ENCODE measurements around the gene NAT10. TPM values are rescaled to one million over a fixed set of nuclear protein-coding genes. Genes with fewer than 3 reads are reported as not detected.
"Not testable (repeated sequence)": the region's sequence is repeated elsewhere in the genome, so short reads cannot be mapped to it uniquely, and the experiment has no call there.

NAT10 gene
- total and polyA plus RNA-seq, 3 experiments from 2014 or later: 40.1 to 148 (median 143) TPM

DNA sequence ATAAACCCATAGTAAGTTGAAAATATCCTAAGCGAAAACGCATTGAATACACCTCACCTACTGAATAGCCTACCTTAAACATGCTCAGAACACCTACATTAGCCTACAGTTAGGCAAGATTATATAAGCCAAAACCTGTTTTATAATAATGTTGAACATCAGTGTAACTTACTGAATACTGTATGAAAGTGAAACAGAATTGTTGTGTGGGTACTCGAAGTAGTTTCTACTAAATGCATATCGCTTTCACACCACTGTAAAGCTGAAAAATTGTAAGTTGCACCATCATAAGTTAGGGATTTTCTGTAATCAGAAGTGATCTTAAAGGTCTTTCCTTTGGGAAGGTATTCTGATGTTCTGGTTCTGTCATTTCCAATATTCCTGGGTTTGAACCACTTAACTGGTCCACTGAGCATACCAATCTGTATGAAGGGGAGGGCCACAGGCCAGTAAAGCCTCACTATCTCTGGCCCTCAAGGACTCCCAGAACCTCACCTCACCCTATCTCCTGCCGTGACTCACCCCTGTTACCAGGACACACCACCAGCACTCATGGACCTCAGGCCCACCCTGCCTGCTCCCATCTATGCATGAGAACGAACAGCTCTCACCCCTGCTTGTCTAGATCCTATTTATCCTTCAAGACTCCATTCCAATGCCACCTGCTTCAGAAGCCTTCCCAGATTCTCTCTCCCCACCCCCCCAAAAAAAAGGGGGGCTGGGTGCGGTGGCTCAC lies 70.0 kb downstream of the NAT10 start:
- no peaks in the 10 kb centered on the region for H3K36me3 Mint-ChIP-seq
- Histone ChIP-seq H3K4me3 (ENCODE audit: low read length) (no peak overlapping the region), H3K27me3 (ENCODE audit: insufficient read depth, low read length, poor library complexity, severe bottlenecking) (no peaks in the 10 kb centered on the region), H3K36me3 (ENCODE audit: insufficient read depth, low read length) (no peaks in the 10 kb centered on the region), H3K4me1 (ENCODE audit: insufficient read depth, low read length) (no peaks in the 10 kb centered on the region), H3K9me3 (ENCODE audit: low read length) (no peaks in the 10 kb centered on the region), H3K27ac (ENCODE audit: low read depth, low read length) (no peak overlapping the region)
- no peak for DNase-seq
- no peaks in the 10 kb centered on the region for H3K9me3 Mint-ChIP-seq
- POLR2A ChIA-PET: no interaction called here
- peaks cover 0 to 12% (median 0%) of the 10 kb centered on the region in 3 donors for H3K4me1 Mint-ChIP-seq
- H3K27me3 Mint-ChIP-seq: peaks cover 7 to 8% of the 10 kb centered on the region in 2 donors
- CTCF ChIA-PET: interaction anchor here (1.0 to 7.7 kb wide), 14 partner anchors 10 to 198 kb away, joined by 3 to 113 read pairs (median 9); partner anchors contain the start of gene ABTB2
- peak overlapping the region in 1 of 8 donors; percentile 6 for H3K27ac Mint-ChIP-seq
- H3K4me3 Mint-ChIP-seq: no peak overlapping the region

DNA sequence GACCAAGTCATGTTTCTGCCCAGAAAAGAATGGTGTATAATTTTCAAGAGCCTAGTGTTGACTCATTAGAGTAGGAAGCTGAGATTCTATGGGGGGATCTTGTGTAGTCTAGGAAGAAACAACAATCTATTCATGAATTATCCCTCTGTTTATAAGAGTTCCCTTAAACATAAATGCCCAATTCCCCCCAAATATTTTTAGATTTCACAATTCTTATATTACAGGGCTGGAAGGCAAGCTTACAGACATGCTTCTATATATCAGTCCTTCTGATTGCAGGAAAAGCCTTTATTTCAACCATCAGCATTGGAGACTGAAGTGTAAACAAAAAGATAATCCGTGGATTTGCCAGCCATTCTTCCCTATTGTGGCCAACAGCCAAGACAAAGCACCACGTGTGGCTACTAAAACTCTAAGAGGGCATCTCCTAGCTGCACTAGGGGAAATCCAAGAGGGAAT lies 71.4 kb downstream of the NAT10 start:
- CTCF ChIA-PET: interaction anchor here (1.3 to 7.7 kb wide), 2 partner anchors 171 to 179 kb away, joined by 3 to 113 read pairs; partner anchors contain the start of gene ABTB2
- no peak overlapping the region for H3K27ac ChIP-seq (ENCODE audit: low read depth, low read length)
- no peaks in the 10 kb centered on the region for H3K36me3 Mint-ChIP-seq

DNA sequence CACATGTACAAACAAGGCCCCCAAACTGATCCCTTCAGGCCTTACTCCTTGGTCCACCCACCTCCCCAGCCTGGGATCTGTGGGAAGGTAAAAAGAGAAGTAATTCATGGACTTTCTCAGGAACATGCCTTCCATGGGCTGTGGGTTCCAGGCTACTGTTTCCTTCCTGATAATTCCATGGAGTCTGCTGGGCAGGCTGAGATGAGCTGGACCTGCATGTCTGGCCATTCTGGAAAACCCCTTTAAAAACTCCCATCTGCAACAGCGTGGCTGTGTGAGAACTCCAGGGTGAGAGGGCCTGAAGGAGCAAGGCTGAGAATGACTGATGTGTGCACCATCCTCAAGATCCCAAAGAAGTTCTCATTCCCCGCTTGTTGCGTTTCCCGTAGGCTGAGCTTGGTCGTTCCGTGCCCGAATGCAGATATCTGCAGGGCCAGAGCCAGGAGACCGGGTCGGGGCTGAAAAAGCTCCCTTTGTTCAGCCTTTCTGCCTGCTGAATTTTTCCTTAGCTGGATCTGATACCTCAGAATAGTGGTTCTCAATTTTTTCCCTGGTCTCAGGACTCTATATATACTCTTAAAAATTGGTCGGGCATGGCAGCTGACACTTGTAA lies 72.9 kb downstream of the NAT10 start:
- H3K9me3 ChIP-seq (ENCODE audit: low read length): no peaks in the 10 kb centered on the region
- Mint-ChIP-seq H3K4me3 (no peak overlapping the region), H3K27me3 (peaks cover 0 to 7% of the 10 kb centered on the region in 2 donors), H3K4me1 (peaks cover 0 to 12% (median 0%) of the 10 kb centered on the region in 3 donors), H3K9me3 (no peaks in the 10 kb centered on the region), H3K27ac (no peak overlapping the region), H3K36me3 (no peaks in the 10 kb centered on the region)
- no peaks in the 10 kb centered on the region for H3K36me3 ChIP-seq (ENCODE audit: insufficient read depth, low read length)
- CTCF ChIA-PET: interaction anchor here (0.7 to 7.7 kb wide), 2 partner anchors 10 to 178 kb away, joined by 3 to 113 read pairs; partner anchors contain the start of gene ABTB2
- DNase-seq: no peak
- H3K27me3 ChIP-seq (ENCODE audit: insufficient read depth, low read length, poor library complexity, severe bottlenecking): no peaks in the 10 kb centered on the region
- POLR2A ChIA-PET: no interaction called here
- no peak overlapping the region for H3K4me3 ChIP-seq (ENCODE audit: low read length)
- H3K27ac ChIP-seq (ENCODE audit: low read depth, low read length): no peak overlapping the region
- no peaks in the 10 kb centered on the region for H3K4me1 ChIP-seq (ENCODE audit: insufficient read depth, low read length)

More for the DNA sequence above, 71.4 kb downstream of the NAT10 start:
- Histone ChIP-seq H3K36me3 (ENCODE audit: insufficient read depth, low read length) (no peaks in the 10 kb centered on the region), H3K4me1 (ENCODE audit: insufficient read depth, low read length) (no peaks in the 10 kb centered on the region), H3K9me3 (ENCODE audit: low read length) (no peaks in the 10 kb centered on the region), H3K27me3 (ENCODE audit: insufficient read depth, low read length, poor library complexity, severe bottlenecking) (no peaks in the 10 kb centered on the region), H3K4me3 (ENCODE audit: low read length) (no peak overlapping the region)
- H3K9me3 Mint-ChIP-seq: no peaks in the 10 kb centered on the region
- H3K27me3 Mint-ChIP-seq: peaks cover 7 to 8% of the 10 kb centered on the region in 2 donors
- H3K27ac Mint-ChIP-seq: no peak overlapping the region
- peaks cover 0 to 12% (median 0%) of the 10 kb centered on the region in 3 donors for H3K4me1 Mint-ChIP-seq
- DNase-seq: no peak
- no peak overlapping the region for H3K4me3 Mint-ChIP-seq
- POLR2A ChIA-PET: no interaction called here

DNA sequence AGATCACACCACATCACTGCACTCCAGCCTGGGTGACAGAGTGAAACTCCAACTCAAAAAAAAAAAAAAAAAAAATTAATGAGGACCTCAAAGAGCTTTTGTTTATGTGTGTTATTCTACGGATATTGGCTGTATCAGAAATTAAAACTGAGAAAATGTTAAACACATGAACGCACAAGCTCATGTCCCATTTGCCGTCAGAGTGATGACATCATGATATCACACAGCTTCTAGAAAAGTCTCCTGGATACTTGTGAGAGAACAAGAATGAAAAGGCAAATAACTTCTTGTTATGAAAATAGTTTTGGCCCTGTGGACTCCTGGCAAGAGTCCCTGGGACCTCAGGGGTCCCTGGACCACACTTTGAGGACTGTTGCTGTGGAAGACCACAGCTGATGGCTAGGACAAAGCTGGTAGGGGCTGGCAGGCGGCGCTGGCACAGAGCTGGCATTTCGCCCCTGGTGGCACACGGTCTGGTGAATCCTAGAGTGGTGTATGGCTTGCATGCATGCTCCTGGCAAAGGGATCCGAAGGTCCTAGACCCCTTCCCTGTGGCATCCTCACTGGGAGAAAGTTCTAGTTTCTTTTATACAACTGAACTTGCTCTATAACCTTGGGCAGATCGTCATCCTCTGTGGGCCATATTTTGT lies 73.7 kb downstream of the NAT10 start:
- ChIA-PET CTCF (interaction anchor here (0.7 to 7.7 kb wide), 3 partner anchors 11 to 177 kb away, joined by 3 to 113 read pairs (median 3); partner anchors contain the start of gene ABTB2), POLR2A (no interaction called here)
- Mint-ChIP-seq H3K4me1 (peaks cover 0 to 9% (median 0%) of the 10 kb centered on the region in 3 donors), H3K27ac (no peak overlapping the region), H3K9me3 (no peaks in the 10 kb centered on the region), H3K36me3 (no peaks in the 10 kb centered on the region), H3K27me3 (peaks cover 0 to 7% of the 10 kb centered on the region in 2 donors), H3K4me3 (no peak overlapping the region)
- no peaks in the 10 kb centered on the region for H3K27me3 ChIP-seq (ENCODE audit: insufficient read depth, low read length, poor library complexity, severe bottlenecking)
- H3K9me3 ChIP-seq (ENCODE audit: low read length): no peaks in the 10 kb centered on the region
- H3K27ac ChIP-seq (ENCODE audit: low read depth, low read length): no peak overlapping the region
- no peak for DNase-seq
- no peaks in the 10 kb centered on the region for H3K36me3 ChIP-seq (ENCODE audit: insufficient read depth, low read length)
- no peak overlapping the region for H3K4me3 ChIP-seq (ENCODE audit: low read length)
- H3K4me1 ChIP-seq (ENCODE audit: insufficient read depth, low read length): no peaks in the 10 kb centered on the region

DNA sequence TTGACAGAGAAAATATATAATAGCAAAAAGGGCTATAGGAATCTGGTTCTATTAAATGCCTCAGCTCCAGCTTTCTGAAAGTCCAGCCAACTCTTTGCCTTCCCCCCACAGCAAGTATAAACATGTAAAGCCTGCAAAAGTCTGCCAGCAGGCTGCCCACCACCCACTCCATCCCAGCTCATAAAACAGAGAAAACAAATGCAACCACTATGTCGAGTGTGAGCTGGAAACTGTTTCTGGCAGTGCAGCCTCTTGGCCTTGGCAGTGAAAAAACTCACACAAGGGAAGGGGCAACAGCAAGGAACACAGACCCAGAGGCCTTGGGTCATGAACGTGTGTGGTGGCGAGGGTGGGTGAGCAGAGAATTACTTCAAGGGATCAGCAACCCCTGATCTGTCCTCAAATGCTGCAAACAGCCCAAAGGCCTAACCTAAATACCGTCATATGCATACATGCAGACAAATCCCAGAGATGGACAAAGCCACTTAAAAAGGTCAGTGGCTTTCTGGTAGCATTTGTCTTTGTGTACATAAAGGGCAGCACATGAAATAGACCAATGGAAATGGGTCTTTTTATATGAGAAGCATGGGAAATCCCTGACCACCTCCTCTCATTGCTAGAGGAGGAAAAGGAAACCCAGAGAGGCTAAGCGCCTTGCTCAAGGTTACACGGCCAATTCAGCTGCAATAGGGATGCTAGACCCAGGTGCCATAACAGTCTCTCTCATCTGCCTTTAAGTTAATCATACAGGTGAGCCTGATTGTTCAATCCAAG lies 74.8 kb downstream of the NAT10 start:
- H3K4me1 Mint-ChIP-seq: no peaks in the 10 kb centered on the region
- Histone ChIP-seq H3K4me1 (ENCODE audit: insufficient read depth, low read length) (no peaks in the 10 kb centered on the region), H3K36me3 (ENCODE audit: insufficient read depth, low read length) (no peaks in the 10 kb centered on the region), H3K9me3 (ENCODE audit: low read length) (no peaks in the 10 kb centered on the region), H3K4me3 (ENCODE audit: low read length) (no peak overlapping the region), H3K27ac (ENCODE audit: low read depth, low read length) (no peak overlapping the region), H3K27me3 (ENCODE audit: insufficient read depth, low read length, poor library complexity, severe bottlenecking) (no peaks in the 10 kb centered on the region)
- no peaks in the 10 kb centered on the region for H3K36me3 Mint-ChIP-seq
- peak overlapping the region in 1 of 8 donors; percentile 11 for H3K27ac Mint-ChIP-seq
- H3K27me3 Mint-ChIP-seq: peaks cover 0 to 7% of the 10 kb centered on the region in 2 donors
- ChIA-PET POLR2A (interaction anchor here (0.5 kb wide), 1 partner anchor 217 kb away, joined by 4 read pairs; no protein-coding TSS in a partner anchor), CTCF (interaction anchor here (1.1 to 1.3 kb wide), 2 partner anchors 12 to 178 kb away, joined by 3 read pairs; partner anchors contain the start of gene ABTB2)
- no peak for DNase-seq
- H3K4me3 Mint-ChIP-seq: no peak overlapping the region
- no peaks in the 10 kb centered on the region for H3K9me3 Mint-ChIP-seq

DNA sequence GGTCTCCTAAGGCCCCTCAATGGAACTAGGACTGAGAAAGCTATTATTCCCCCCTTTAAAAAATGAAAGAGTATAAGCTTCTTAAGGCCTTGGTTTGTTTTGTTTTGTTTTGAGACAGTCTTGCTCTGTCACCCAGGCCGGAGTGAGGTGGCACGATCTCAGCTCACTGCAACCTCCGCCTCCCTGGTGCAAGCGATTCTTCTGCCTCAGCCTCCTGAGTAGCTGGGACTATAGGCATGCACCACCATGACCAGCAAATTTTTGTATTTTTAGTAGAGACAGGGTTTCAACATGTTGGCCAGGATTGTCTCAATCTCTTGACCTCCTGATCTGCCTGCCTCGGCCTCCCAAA lies 75.4 kb downstream of the NAT10 start:
- CTCF ChIA-PET: interaction anchor here (1.1 to 1.3 kb wide), 3 partner anchors 12 to 177 kb away, joined by 3 read pairs; partner anchors contain the start of gene ABTB2
- H3K36me3 ChIP-seq (ENCODE audit: insufficient read depth, low read length); H3K36me3 Mint-ChIP-seq; H3K27me3 ChIP-seq (ENCODE audit: insufficient read depth, low read length, poor library complexity, severe bottlenecking); DNase-seq; H3K27ac Mint-ChIP-seq; H3K4me1 Mint-ChIP-seq; POLR2A ChIA-PET; H3K27ac ChIP-seq (ENCODE audit: low read depth, low read length); H3K4me3 Mint-ChIP-seq; H3K4me1 ChIP-seq (ENCODE audit: insufficient read depth, low read length); H3K4me3 ChIP-seq (ENCODE audit: low read length); H3K9me3 ChIP-seq (ENCODE audit: low read length); H3K27me3 Mint-ChIP-seq; H3K9me3 Mint-ChIP-seq: not testable (repeated sequence)

DNA sequence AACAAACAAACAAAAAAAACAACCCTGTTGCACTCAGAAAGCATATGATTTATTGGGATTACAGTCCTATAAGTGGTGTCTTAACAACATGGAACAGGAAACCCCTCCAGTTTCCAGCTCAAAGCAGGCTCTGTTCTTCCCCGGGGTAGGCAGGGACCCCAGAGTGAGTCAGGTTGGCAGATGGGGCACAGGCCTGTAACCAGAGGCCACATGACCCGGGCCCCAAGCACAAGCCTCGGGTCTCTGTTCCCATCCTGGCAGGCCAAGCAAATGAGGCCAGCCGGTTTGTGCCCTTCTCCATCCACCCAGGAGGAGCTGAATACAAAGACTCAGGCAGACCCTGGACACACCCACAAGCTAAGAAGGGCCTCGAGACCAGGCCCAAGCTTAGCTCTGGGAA lies 75.8 kb downstream of the NAT10 start:
- Histone ChIP-seq H3K36me3 (ENCODE audit: insufficient read depth, low read length) (no peaks in the 10 kb centered on the region), H3K4me1 (ENCODE audit: insufficient read depth, low read length) (no peaks in the 10 kb centered on the region), H3K27ac (ENCODE audit: low read depth, low read length) (no peak overlapping the region), H3K27me3 (ENCODE audit: insufficient read depth, low read length, poor library complexity, severe bottlenecking) (no peaks in the 10 kb centered on the region), H3K4me3 (ENCODE audit: low read length) (no peak overlapping the region), H3K9me3 (ENCODE audit: low read length) (no peaks in the 10 kb centered on the region)
- Mint-ChIP-seq H3K27me3 (peaks cover 0 to 7% of the 10 kb centered on the region in 2 donors), H3K4me1 (no peaks in the 10 kb centered on the region), H3K9me3 (no peaks in the 10 kb centered on the region), H3K27ac (no peak overlapping the region), H3K4me3 (no peak overlapping the region), H3K36me3 (no peaks in the 10 kb centered on the region)
- ChIA-PET CTCF (interaction anchor here (1.2 kb wide), 1 partner anchor 175 kb away, joined by 3 read pairs; no protein-coding TSS in a partner anchor), POLR2A (no interaction called here)
- no peak for DNase-seq
